HFFc6 (cell line): ENCODE measurements around the gene STK11. TPM values are rescaled to one million over a fixed set of nuclear protein-coding genes. Genes with fewer than 3 reads are reported as not detected.
A peak's percentile ranks its signal among the peaks of the same experiment; 100 is the strongest.

ENCODE experiments used
- DNase-seq: peaks from one replicate; pipeline ENCODE4 v3.0.0-alpha.2; 2018
- H3K27ac Mint-ChIP-seq: 2 replicates; pipeline ENCODE4 v1.8.0; 2020; ENCODE audit warnings: mild to moderate bottlenecking, mixed read lengths
- H3K27me3 Mint-ChIP-seq: 2 replicates; pipeline ENCODE4 v1.8.0; 2021; ENCODE audit warnings: mild to moderate bottlenecking, moderate library complexity, mixed read lengths; ENCODE audit not compliant: insufficient read depth
- H3K36me3 Mint-ChIP-seq: 2 replicates; pipeline ENCODE4 v1.8.0; 2021; ENCODE audit warnings: low read depth, mixed read lengths
- H3K4me1 Mint-ChIP-seq: 2 replicates; pipeline ENCODE4 v1.8.0; 2020; ENCODE audit warnings: low read depth, mixed read lengths
- H3K4me3 Mint-ChIP-seq: 2 replicates; pipeline ENCODE4 v1.8.0; 2020; ENCODE audit warnings: mild to moderate bottlenecking, moderate library complexity, mixed read lengths
- H3K9me3 Mint-ChIP-seq: 2 replicates; pipeline ENCODE4 v1.8.0; 2020; ENCODE audit warnings: mild to moderate bottlenecking, mixed read lengths
- total RNA-seq, 6 experiments: library from RNA; stranded (reverse); fragmentation: NEBNext Ultra II Directional; extraction: Animal tissue kit (Norgen Biotek cat#: 25700); gene quantifications; 2 replicates in 1 of 6; 3 replicates in 5 of 6; pipeline ENCODE4 v1.2.3, GENCODE V29; 2021
- TF ChIP-seq, protein P1 (sequence below): fragments of 200-600 bp; sonication (generic); IDR thresholded peaks from 2 replicates; pipeline ENCODE4 v1.5.0; 2021; ENCODE audit warnings: antibody characterized with exemption, mild to moderate bottlenecking

Gene STK11
- total RNA-seq, 6 experiments from 2014 or later: 52.9 to 59.1 (median 56.7) TPM

DNA sequence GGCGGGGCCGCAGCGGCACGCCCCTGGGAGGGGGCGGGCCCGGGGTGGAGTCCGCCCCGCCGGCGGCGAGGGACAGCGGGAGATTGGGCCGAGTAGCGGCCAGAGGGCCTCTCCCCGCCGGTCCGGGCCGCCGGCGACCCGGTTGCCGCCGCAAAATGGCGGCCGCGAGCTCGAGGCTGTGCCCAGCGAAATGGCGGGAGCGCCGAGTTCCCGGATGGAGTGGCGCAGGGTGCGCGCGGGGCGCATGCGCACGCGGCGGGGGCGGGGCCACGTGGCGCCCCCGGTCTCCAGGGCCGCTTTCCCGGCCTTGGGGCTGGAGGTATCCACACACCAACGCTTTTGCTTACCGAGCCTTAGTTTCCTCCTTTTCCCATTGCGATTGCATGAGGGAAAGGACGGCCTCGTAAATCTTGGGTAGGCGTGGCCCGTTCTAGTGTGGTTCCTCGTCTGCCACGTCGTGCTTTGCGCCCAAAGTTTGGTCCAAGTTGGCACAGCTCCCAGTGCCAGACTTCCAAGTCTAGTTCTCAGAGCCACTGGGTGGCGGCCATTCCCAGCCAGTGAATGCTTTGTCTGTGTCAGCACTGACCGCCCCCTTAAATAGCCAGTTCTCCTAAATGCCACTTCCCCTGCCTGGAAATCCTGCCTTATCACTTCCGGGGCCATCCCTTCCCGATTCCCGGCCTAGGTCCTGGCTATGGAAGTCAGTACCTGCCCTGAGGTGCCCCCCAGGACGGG is 64.1 kb downstream of the STK11 start:
- H3K27ac Mint-ChIP-seq: peak overlapping the region; percentile 96
- peak; percentile 90 for DNase-seq
- H3K4me1 Mint-ChIP-seq: peaks cover 74% of the 10 kb centered on the region
- no peaks in the 10 kb centered on the region for H3K9me3 Mint-ChIP-seq
- H3K27me3 Mint-ChIP-seq: peaks cover 17% of the 10 kb centered on the region
- peaks cover 40% of the 10 kb centered on the region for H3K36me3 Mint-ChIP-seq
- peak overlapping the region; percentile 92 for H3K4me3 Mint-ChIP-seq
- TF ChIP-seq, protein P1, sequence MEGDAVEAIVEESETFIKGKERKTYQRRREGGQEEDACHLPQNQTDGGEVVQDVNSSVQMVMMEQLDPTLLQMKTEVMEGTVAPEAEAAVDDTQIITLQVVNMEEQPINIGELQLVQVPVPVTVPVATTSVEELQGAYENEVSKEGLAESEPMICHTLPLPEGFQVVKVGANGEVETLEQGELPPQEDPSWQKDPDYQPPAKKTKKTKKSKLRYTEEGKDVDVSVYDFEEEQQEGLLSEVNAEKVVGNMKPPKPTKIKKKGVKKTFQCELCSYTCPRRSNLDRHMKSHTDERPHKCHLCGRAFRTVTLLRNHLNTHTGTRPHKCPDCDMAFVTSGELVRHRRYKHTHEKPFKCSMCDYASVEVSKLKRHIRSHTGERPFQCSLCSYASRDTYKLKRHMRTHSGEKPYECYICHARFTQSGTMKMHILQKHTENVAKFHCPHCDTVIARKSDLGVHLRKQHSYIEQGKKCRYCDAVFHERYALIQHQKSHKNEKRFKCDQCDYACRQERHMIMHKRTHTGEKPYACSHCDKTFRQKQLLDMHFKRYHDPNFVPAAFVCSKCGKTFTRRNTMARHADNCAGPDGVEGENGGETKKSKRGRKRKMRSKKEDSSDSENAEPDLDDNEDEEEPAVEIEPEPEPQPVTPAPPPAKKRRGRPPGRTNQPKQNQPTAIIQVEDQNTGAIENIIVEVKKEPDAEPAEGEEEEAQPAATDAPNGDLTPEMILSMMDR: peak; percentile 18; the same call in 1 of the 2 replicates

- TF ChIP-seq, protein P1: no peak
- Mint-ChIP-seq H3K27ac (peak overlapping the region; percentile 96), H3K9me3 (no peaks in the 10 kb centered on the region), H3K36me3 (peaks cover 40% of the 10 kb centered on the region), H3K27me3 (peaks cover 17% of the 10 kb centered on the region), H3K4me3 (peak overlapping the region; percentile 92), H3K4me1 (peaks cover 67% of the 10 kb centered on the region)
- no peak for DNase-seq
Observed at GRCh38 chr19:1270213-1270853, 64.8 kb downstream of the STK11 start.

DNA sequence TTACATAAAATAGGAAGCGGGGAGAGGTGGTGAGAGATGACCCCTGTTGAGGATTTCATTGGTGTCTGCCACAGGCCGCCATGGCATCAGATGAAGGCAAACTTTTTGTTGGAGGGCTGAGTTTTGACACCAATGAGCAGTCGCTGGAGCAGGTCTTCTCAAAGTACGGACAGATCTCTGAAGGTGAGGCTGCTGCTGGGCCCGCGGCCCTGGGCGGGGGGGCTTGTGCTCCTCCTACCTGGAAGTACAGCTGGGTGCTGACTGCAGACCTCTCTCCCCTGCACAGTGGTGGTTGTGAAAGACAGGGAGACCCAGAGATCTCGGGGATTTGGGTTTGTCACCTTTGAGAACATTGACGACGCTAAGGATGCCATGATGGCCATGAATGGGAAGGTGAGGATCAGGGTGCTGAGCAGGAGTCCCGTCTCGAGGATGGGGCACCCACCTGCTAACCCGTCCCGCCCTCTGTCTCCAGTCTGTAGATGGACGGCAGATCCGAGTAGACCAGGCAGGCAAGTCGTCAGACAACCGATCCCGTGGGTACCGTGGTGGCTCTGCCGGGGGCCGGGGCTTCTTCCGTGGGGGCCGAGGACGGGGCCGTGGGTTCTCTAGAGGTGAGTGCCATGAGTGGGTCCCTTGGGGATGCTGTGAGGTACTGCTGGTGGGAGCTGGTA is 65.4 kb downstream of the STK11 start:
- Mint-ChIP-seq H3K27ac (peak overlapping the region; percentile 96), H3K36me3 (peaks cover 40% of the 10 kb centered on the region), H3K4me3 (peak overlapping the region; percentile 92), H3K4me1 (peaks cover 61% of the 10 kb centered on the region), H3K9me3 (no peaks in the 10 kb centered on the region), H3K27me3 (peaks cover 18% of the 10 kb centered on the region)
- DNase-seq: no peak
- TF ChIP-seq, protein P1: no peak

- H3K27me3 Mint-ChIP-seq: peaks cover 21% of the 10 kb centered on the region
- H3K4me3 Mint-ChIP-seq: peak overlapping the region; percentile 92
- peak overlapping the region; percentile 96 for H3K27ac Mint-ChIP-seq
- H3K4me1 Mint-ChIP-seq: peaks cover 63% of the 10 kb centered on the region
- peaks cover 43% of the 10 kb centered on the region for H3K36me3 Mint-ChIP-seq
- no peaks in the 10 kb centered on the region for H3K9me3 Mint-ChIP-seq
- TF ChIP-seq, protein P1: no peak
- DNase-seq: no peak
Observed at GRCh38 chr19:1271528-1272422, 66.2 kb downstream of the STK11 start.
